ENCODE measurements around the gene EVX1.

EVX1 gene

GRCh38 chr7:27250557-27251070, 8.0 kb downstream of the EVX1 start:
- DNase-seq: no peak

- no peak for DNase-seq
Measured at GRCh38 chr7:27251136-27251651, 8.6 kb downstream of the EVX1 start.

- no peak for DNase-seq
Measured at GRCh38 chr7:27251652-27252590, 9.3 kb downstream of the EVX1 start.

GRCh38 chr7:27254625-27255024, 12.0 kb downstream of the EVX1 start:
- no peak for DNase-seq

GRCh38 chr7:27260211-27260610, 17.6 kb downstream of the EVX1 start:
- DNase-seq: no peak

- no peak for DNase-seq
Measured at GRCh38 chr7:27262121-27262520, 19.5 kb downstream of the EVX1 start.

- DNase-seq: no peak
Measured at GRCh38 chr7:27263781-27264180, 21.2 kb downstream of the EVX1 start.

- DNase-seq: no peak
Measured at GRCh38 chr7:27269455-27269854, 26.9 kb downstream of the EVX1 start.

- no peak for DNase-seq
Measured at GRCh38 chr7:27271384-27271783, 28.8 kb downstream of the EVX1 start.

- DNase-seq: no peak
Measured at GRCh38 chr7:27277628-27278027, 35.0 kb downstream of the EVX1 start.

GRCh38 chr7:27283558-27283957, 41.0 kb downstream of the EVX1 start:
- DNase-seq: no peak

- DNase-seq: no peak
Measured at GRCh38 chr7:27295236-27295635, 52.6 kb downstream of the EVX1 start.

- no peak for DNase-seq
Measured at GRCh38 chr7:27297356-27297755, 54.8 kb downstream of the EVX1 start.
